IMR-90 (cell line): ENCODE measurements around the gene RIPOR3. TPM values are rescaled to one million over a fixed set of nuclear protein-coding genes. Genes with fewer than 3 reads are reported as not detected.

Source experiments
- ATAC-seq: fragments of 200-7000 bp; cut with Tn5 transposase; 2 replicates; pipeline ENCODE4 v1.9.1; 2020; ENCODE audit warnings: low read depth, mild to moderate bottlenecking, moderate library complexity
- BruUV-seq: library from RNA; stranded (reverse); fragments of 400-500 nt; replicated peaks from 2 replicates; lab custom pipeline; 2021; lab: Mats Ljungman, UMichigan
- CTCF ChIA-PET: fragments of 300-600 bp; formaldehyde crosslinking; extraction: SDS; loops from one replicate; lab custom pipeline; 2021; ENCODE audit warnings: antibody characterized with exemption; lab: Yijun Ruan, JAX
- POLR2A ChIA-PET: fragments of 300-600 bp; sonication (Branson Sonifier 250); formaldehyde crosslinking; loops from one replicate; lab custom pipeline; 2022; ENCODE audit warnings: antibody characterized with exemption; ENCODE audit not compliant: unreplicated experiment; lab: Charles Lee
- DNase-seq: peaks from one replicate; pipeline ENCODE4 v3.0.0; 2013
- H2AFZ ChIP-seq: replicated peaks from 2 replicates; pipeline ENCODE3; 2013; ENCODE audit warnings: low read length, mild to moderate bottlenecking; ENCODE audit not compliant: poor library complexity
- H2AK5ac ChIP-seq: 2 replicates; pipeline ENCODE4 v1.6.1; 2013; ENCODE audit warnings: low read depth, low read length, inconsistent platforms
- H2AK9ac ChIP-seq: replicated peaks from 2 replicates; pipeline ENCODE3; 2013; ENCODE audit warnings: mild to moderate bottlenecking, low read depth, low read length, moderate library complexity; ENCODE audit not compliant: poor library complexity
- H2BK120ac ChIP-seq: 2 replicates; pipeline ENCODE4 v1.6.1; 2013; ENCODE audit warnings: low read depth, low read length, inconsistent platforms
- H2BK15ac ChIP-seq: 3 replicates; pipeline ENCODE4 v1.6.1; 2013; ENCODE audit warnings: low read depth, low read length, inconsistent platforms
- H2BK20ac ChIP-seq: 2 replicates; pipeline ENCODE4 v1.6.1; 2013; ENCODE audit warnings: low read depth, mild to moderate bottlenecking, inconsistent platforms, low read length, moderate library complexity
- H2BK5ac ChIP-seq: 2 replicates; pipeline ENCODE4 v1.6.1; 2013; ENCODE audit warnings: mild to moderate bottlenecking, low read depth, low read length, inconsistent platforms; ENCODE audit not compliant: poor library complexity, severe bottlenecking
- H3K14ac ChIP-seq: replicated peaks from 2 replicates; pipeline ENCODE4 v1.6.1; 2013; ENCODE audit warnings: low read depth, low read length, inconsistent platforms
- H3K18ac ChIP-seq: 2 replicates; pipeline ENCODE4 v1.6.1; 2013; ENCODE audit warnings: low read depth, low read length, control low read depth
- H3K23ac ChIP-seq: 2 replicates; pipeline ENCODE4 v1.6.1; 2013; ENCODE audit warnings: low read depth, low read length, inconsistent platforms
- H3K27ac ChIP-seq: 2 replicates; pipeline ENCODE4 v1.5.1; 2013; ENCODE audit warnings: mild to moderate bottlenecking, control low read depth, low read length; ENCODE audit not compliant: insufficient read depth
- H3K27me3 ChIP-seq: 2 replicates; pipeline ENCODE4 v1.6.1; 2013; ENCODE audit warnings: low read length; ENCODE audit not compliant: control insufficient read depth, insufficient read depth
- H3K36me3 ChIP-seq: 2 replicates; pipeline ENCODE4 v1.6.1; 2013; ENCODE audit warnings: low read length, mixed read lengths; ENCODE audit not compliant: control insufficient read depth, insufficient read depth
- H3K4ac ChIP-seq: 2 replicates; pipeline ENCODE4 v1.6.1; 2013; ENCODE audit warnings: low read depth, low read length, inconsistent platforms
- H3K4me1 ChIP-seq: 2 replicates; pipeline ENCODE4 v1.6.1; 2013; ENCODE audit warnings: low read length, mixed read lengths; ENCODE audit not compliant: control insufficient read depth, insufficient read depth
- H3K4me2 ChIP-seq: 2 replicates; pipeline ENCODE4 v1.6.1; 2013; ENCODE audit warnings: low read depth, mild to moderate bottlenecking, control low read depth, low read length, moderate library complexity
- H3K4me3 ChIP-seq: 2 replicates; pipeline ENCODE4 v1.5.1; 2013; ENCODE audit warnings: low read depth, mild to moderate bottlenecking, control low read depth, low read length, moderate library complexity; ENCODE audit not compliant: insufficient read depth
- H3K56ac ChIP-seq: 2 replicates; pipeline ENCODE4 v1.6.1; 2013; ENCODE audit warnings: low read length, inconsistent platforms; ENCODE audit not compliant: insufficient read depth; ENCODE audit errors: extremely low read depth
- H3K79me1 ChIP-seq, 2 experiments: 2 replicates each; pipeline ENCODE4 v1.6.1; 2013; ENCODE audit warnings: low read length in 2 of 2, inconsistent platforms in 1 of 2, low read depth in 1 of 2
- H3K9ac ChIP-seq: 2 replicates; pipeline ENCODE4 v1.6.1; 2013; ENCODE audit warnings: low read depth, low read length, control low read depth
- H3K9me1 ChIP-seq: 2 replicates; pipeline ENCODE4 v1.6.1; 2013; ENCODE audit warnings: low read length, inconsistent platforms; ENCODE audit not compliant: insufficient read depth
- H3K9me3 ChIP-seq: 2 replicates; pipeline ENCODE4 v1.6.1; 2013; ENCODE audit warnings: low read length; ENCODE audit not compliant: control insufficient read depth, insufficient read depth
- H4K20me1 ChIP-seq: 2 replicates; pipeline ENCODE4 v1.6.1; 2013; ENCODE audit warnings: low read length, inconsistent platforms; ENCODE audit not compliant: insufficient read depth
- H4K5ac ChIP-seq: 2 replicates; pipeline ENCODE4 v1.6.1; 2013; ENCODE audit warnings: mild to moderate bottlenecking, low read depth, low read length, control low read depth
- H4K8ac ChIP-seq, 2 experiments: 2 replicates each; pipeline ENCODE4 v1.6.1; 2013; ENCODE audit warnings: low read depth in 2 of 2, low read length in 2 of 2, control low read depth in 1 of 2, inconsistent platforms in 1 of 2
- H4K91ac ChIP-seq: 2 replicates; pipeline ENCODE4 v1.6.1; 2013; ENCODE audit warnings: low read depth, low read length, inconsistent platforms; ENCODE audit not compliant: insufficient read depth
- BHLHE40 ChIP-seq: fragments of 150-350 bp; IDR thresholded peaks from 2 replicates; pipeline ENCODE4 v1.6.1; 2016; ENCODE audit warnings: mild to moderate bottlenecking, low read depth, low read length
- CHD1 ChIP-seq: IDR thresholded peaks from 2 replicates; pipeline ENCODE4 v1.6.1; 2012; ENCODE audit warnings: low read depth, low read length, improper control_type of control experiment
- CTCF ChIP-seq: conservative IDR thresholded peaks from 2 replicates; pipeline ENCODE4 v1.5.1; 2012; ENCODE audit warnings: mild to moderate bottlenecking, low read depth, low read length, improper control_type of control experiment
- ELK1 ChIP-seq: fragments of 150-350 bp; IDR thresholded peaks from 2 replicates; pipeline ENCODE4 v1.6.1; 2016; ENCODE audit warnings: low read depth, mild to moderate bottlenecking, low read length, moderate library complexity, borderline replicate concordance
- FOS ChIP-seq: fragments of 150-350 bp; IDR thresholded peaks from 2 replicates; pipeline ENCODE4 v1.6.1; 2016; ENCODE audit warnings: low read depth, low read length
- MXI1 ChIP-seq: IDR thresholded peaks from 2 replicates; pipeline ENCODE4 v1.6.1; 2012; ENCODE audit warnings: low read depth, mild to moderate bottlenecking, low read length, moderate library complexity, borderline replicate concordance
- NFE2L2 ChIP-seq: fragments of 150-350 bp; IDR thresholded peaks from 2 replicates; pipeline ENCODE4 v1.6.1; 2016; ENCODE audit warnings: low read depth, mild to moderate bottlenecking, low read length
- POLR2A ChIP-seq: IDR thresholded peaks from 2 replicates; pipeline ENCODE4 v1.6.1; 2012; ENCODE audit warnings: mild to moderate bottlenecking, low read depth, low read length
- RCOR1 ChIP-seq: IDR thresholded peaks from 2 replicates; pipeline ENCODE4 v1.6.1; 2012; ENCODE audit warnings: mild to moderate bottlenecking, low read length, improper control_type of control experiment; ENCODE audit not compliant: insufficient replicate concordance
- RFX5 ChIP-seq: IDR thresholded peaks from 2 replicates; pipeline ENCODE4 v1.8.0; 2012; ENCODE audit warnings: low read depth, mild to moderate bottlenecking, low read length, moderate library complexity
- SMC3 ChIP-seq: fragments of 150-350 bp; IDR thresholded peaks from 2 replicates; pipeline ENCODE4 v1.6.1; 2016; ENCODE audit warnings: low read depth, mild to moderate bottlenecking, antibody characterized with exemption, low read length, moderate library complexity
- USF2 ChIP-seq: fragments of 150-350 bp; IDR thresholded peaks from 2 replicates; pipeline ENCODE4 v1.6.1; 2017; ENCODE audit warnings: mild to moderate bottlenecking, antibody characterized with exemption, low read length, low read depth
- WGBS, 2 experiments: methylation state at CpG; one replicate each; pipeline versions ENCODE4 v1.1.5 to v1.1.7; 2013; ENCODE audit warnings: missing lambda C conversion rate in 2 of 2; ENCODE audit not compliant: insufficient read length in 1 of 2; ENCODE audit errors: extremely low coverage in 2 of 2; 5-methylcytosine and 5-hydroxymethylcytosine counted together
- dilution Hi-C: fragments of 300-500 bp; cut with HindIII; formaldehyde crosslinking; loops from one replicate; pipeline ENCODE4 v1.14.3; 2018; ENCODE audit warnings: low sequenced_read_pairs; ENCODE audit not compliant: unreplicated experiment
- in situ Hi-C: fragments of 300-500 bp; cut with MboI; formaldehyde crosslinking; loops from 3 replicates; pipeline ENCODE4 v1.14.3; 2019; ENCODE audit warnings: low sequenced_read_pairs, inconsistent platforms, mixed read lengths
- intact Hi-C: fragments of 100-400 bp; cut with micrococcal nuclease; formaldehyde crosslinking; loops from 2 replicates; pipeline ENCODE4 v1.10.0; 2022
- polyA plus RNA-seq, 3 experiments: library from polyadenylated mRNA; depleted of rRNA; stranded (reverse); fragments of >200 nt; gene quantifications; 2 replicates each; pipeline ENCODE4 v1.2.3, GENCODE V29; 2012; ENCODE audit warnings: low replicate concordance in 1 of 3
- total RNA-seq: library from RNA; depleted of rRNA; stranded (reverse); fragments of >200 nt; gene quantifications from 2 replicates; pipeline ENCODE4 v1.2.3, GENCODE V29; 2012

The RIPOR3 gene
- total and polyA plus RNA-seq, 2 of the 4 experiments (the other 2 are of a cell fraction), result 0.54 to 1.7 TPM

GRCh38 chr20:50552979-50553378 is 138.4 kb downstream of the RIPOR3 start:
- Histone ChIP-seq H2AK5ac (no peak overlapping the region), H3K36me3 (peaks cover 17% of the 10 kb centered on the region), H3K4me2 (no peak overlapping the region), H3K4me1 (peaks cover 16% of the 10 kb centered on the region), H3K9ac (no peak overlapping the region), H2BK5ac (no peak overlapping the region), H4K20me1 (peaks cover 13% of the 10 kb centered on the region; the same call in 1 of the 2 replicates), H2AFZ (no peak overlapping the region), H4K8ac (no peak overlapping the region), H3K14ac (no peak overlapping the region), H3K9me3 (no peaks in the 10 kb centered on the region), H3K9me1 (peaks cover 28% of the 10 kb centered on the region), H3K18ac (no peak overlapping the region), H3K27ac (no peak overlapping the region), H4K5ac (no peak overlapping the region), H3K23ac (no peak overlapping the region), H2BK15ac (no peak overlapping the region), H3K79me1 (peaks cover 44 to 84% of the 10 kb centered on the region in 2 experiments), H2AK9ac (no peak overlapping the region), H3K27me3 (no peaks in the 10 kb centered on the region), H4K91ac (no peak overlapping the region), H2BK120ac (no peak overlapping the region), H3K56ac (no peak overlapping the region), H3K4ac (no peak overlapping the region), H3K4me3 (no peak overlapping the region), H2BK20ac (no peak overlapping the region)
- ChIA-PET POLR2A (no interaction called here), CTCF (interaction anchor here (0.9 kb wide), 1 partner anchor 23 kb away, joined by 3 read pairs; no protein-coding TSS in a partner anchor)
- TF ChIP-seq RFX5, result no peak
- TF ChIP-seq FOS, result no peak
- no peak for TF ChIP-seq BHLHE40
- TF ChIP-seq ELK1, result no peak
- no peak for TF ChIP-seq CHD1
- TF ChIP-seq RCOR1, result no peak
- TF ChIP-seq NFE2L2, result no peak
- TF ChIP-seq MXI1, result no peak
- no peak for TF ChIP-seq POLR2A
- TF ChIP-seq USF2, result no peak
- no peak for TF ChIP-seq SMC3
- TF ChIP-seq CTCF, result no peak
- 100% methylated on average over 1 of the region's 3 CpGs; no CpG with 5 or more reads in 1 of the 2 experiments for WGBS, 2 experiments
- in situ Hi-C loops, result no loop called here
- DNase-seq (no peak), ATAC-seq (no peak)
- no TSS peak for BruUV-seq
- intact Hi-C loops, result no loop called here
- dilution Hi-C loops, result no loop called here
